Measurements from ENCODE around the gene CDK5R1. TPM values are rescaled to one million over a fixed set of nuclear protein-coding genes. Genes with fewer than 3 reads are reported as not detected.

The CDK5R1 gene
- total and polyA plus RNA-seq, 2 experiments from 2014 or later = 2.5 to 3.5 TPM

DNA sequence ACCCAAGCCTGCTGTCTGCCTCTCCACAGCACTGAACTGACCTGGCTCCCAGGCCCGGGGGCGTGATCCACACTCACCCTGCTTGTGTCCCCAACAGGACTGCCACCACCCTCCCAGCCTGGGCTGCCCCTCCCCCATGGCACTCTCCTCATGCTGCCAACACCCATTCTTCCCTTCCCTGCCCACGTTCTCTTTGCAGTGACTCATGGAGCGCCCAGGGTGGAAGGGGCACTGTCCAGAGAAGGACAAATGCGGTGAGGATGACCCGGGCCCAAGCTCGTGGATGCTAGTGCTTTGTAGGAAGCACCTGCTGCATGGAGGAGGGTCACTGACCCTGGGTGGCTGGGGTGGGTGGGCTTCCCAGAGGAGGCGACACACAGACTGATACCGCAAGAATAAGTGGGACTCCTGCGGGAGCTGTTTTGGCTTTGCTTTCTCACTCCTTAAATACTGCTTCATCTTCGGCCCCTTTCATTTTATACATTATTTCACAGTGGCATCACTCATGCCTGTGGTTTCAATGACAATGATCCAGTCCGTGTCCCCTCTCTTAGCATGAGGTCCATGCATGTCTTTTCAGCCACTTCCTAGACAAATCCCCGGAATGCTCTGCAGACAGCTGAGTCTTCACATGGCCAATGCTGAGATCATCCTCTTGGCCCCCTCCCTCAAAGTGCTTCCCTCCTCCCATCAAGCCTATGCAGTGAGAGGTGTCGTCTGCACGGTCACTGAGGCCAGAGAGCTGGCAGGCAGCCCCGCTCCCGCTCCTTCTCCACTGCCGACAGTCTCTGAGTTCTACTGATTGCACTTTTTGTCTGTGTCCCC is 17.6 kb downstream of the CDK5R1 start:
- H3K4me3 ChIP-seq = no peak overlapping the region
- H3K36me3 ChIP-seq = no peaks in the 10 kb centered on the region
- H3K4me1 ChIP-seq (ENCODE audit: low read depth) = peaks cover 5% of the 10 kb centered on the region
- no peak for DNase-seq (ENCODE audit: low read depth in 1 of 2, low spot score in 1 of 2)
- no peaks in the 10 kb centered on the region for H3K9me3 ChIP-seq (ENCODE audit: low read depth)
- TF ChIP-seq, protein P1, sequence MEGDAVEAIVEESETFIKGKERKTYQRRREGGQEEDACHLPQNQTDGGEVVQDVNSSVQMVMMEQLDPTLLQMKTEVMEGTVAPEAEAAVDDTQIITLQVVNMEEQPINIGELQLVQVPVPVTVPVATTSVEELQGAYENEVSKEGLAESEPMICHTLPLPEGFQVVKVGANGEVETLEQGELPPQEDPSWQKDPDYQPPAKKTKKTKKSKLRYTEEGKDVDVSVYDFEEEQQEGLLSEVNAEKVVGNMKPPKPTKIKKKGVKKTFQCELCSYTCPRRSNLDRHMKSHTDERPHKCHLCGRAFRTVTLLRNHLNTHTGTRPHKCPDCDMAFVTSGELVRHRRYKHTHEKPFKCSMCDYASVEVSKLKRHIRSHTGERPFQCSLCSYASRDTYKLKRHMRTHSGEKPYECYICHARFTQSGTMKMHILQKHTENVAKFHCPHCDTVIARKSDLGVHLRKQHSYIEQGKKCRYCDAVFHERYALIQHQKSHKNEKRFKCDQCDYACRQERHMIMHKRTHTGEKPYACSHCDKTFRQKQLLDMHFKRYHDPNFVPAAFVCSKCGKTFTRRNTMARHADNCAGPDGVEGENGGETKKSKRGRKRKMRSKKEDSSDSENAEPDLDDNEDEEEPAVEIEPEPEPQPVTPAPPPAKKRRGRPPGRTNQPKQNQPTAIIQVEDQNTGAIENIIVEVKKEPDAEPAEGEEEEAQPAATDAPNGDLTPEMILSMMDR (IDR thresholded peaks at IDR 0.05; ENCODE audit: low read depth, low read length) = no peak
- H3K27ac ChIP-seq = no peak overlapping the region
- H3K27me3 ChIP-seq = no peaks in the 10 kb centered on the region

DNA sequence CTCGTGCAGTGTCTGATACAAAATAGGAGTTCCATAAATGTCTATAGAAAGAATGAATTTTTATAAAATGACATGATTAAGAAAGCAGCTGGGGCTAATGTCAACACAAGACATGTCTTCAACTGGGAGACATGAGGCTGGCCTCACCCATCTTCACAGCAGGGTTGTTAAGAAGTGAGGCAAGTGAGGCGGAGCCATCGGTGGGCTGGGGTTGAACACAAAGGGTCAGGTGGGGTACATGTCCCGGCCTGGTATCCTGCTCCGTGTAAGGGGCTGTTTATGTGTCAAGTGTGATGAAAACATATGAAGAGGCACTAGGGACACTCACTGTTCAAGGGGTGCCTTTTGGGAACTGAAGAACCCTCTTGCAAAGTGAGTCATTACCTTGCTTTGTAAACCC is 22.1 kb downstream of the CDK5R1 start:
- no peaks in the 10 kb centered on the region for H3K27me3 ChIP-seq
- TF ChIP-seq, protein P1 (IDR thresholded peaks at IDR 0.05; ENCODE audit: low read depth, low read length) = no peak
- H3K4me3 ChIP-seq = no peak overlapping the region
- H3K27ac ChIP-seq = no peak overlapping the region
- no peaks in the 10 kb centered on the region for H3K36me3 ChIP-seq
- H3K9me3 ChIP-seq (ENCODE audit: low read depth) = no peaks in the 10 kb centered on the region
- peaks cover 5% of the 10 kb centered on the region for H3K4me1 ChIP-seq (ENCODE audit: low read depth)
- no peak for DNase-seq (ENCODE audit: low read depth in 1 of 2, low spot score in 1 of 2)

DNA sequence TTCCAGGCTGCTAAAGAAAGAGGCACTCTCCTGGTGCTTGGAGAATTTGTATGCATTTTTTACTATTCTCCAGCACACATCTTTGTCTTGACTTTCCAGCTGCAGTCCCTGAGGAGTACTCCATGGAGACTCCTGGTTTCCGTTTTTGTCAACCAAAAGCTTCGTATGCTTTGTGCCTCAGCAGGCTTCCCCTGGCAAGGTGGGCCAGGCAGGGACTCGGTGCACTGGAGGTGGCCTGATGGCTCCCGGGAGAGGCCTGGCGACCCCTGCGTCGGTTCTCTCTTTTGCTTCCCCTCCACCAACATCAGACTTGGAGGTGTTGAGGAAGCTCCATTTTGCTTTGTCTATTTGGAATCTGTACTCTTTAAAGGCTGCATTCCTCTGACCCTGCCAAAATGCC is 23.7 kb downstream of the CDK5R1 start:
- DNase-seq (ENCODE audit: low read depth in 1 of 2, low spot score in 1 of 2) = no peak
- no peak overlapping the region for H3K4me3 ChIP-seq
- H3K27ac ChIP-seq = no peak overlapping the region
- H3K36me3 ChIP-seq = no peaks in the 10 kb centered on the region
- H3K9me3 ChIP-seq (ENCODE audit: low read depth) = no peaks in the 10 kb centered on the region
- TF ChIP-seq, protein P1 (IDR thresholded peaks at IDR 0.05; ENCODE audit: low read depth, low read length) = no peak
- no peaks in the 10 kb centered on the region for H3K27me3 ChIP-seq
- peaks cover 3% of the 10 kb centered on the region for H3K4me1 ChIP-seq (ENCODE audit: low read depth)

DNA sequence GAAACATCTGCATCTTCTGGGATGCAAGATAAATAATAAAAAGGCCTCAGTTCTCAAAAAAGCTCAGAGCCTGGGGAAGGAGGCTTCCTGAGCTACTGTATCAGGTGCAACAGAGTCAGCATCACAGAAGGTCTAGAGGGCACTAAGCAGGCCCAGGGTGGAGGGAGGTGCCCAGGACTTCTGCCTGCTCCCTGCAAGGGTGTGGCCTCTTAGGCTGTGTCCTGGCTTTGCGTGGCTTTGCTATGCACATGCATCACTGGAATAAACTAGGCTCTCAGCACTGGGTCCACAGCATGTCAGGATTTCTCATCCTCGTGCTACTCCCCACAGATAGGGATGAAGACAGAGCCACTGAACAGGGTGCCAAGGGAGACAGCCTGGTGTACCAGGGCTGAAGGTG is 25.5 kb downstream of the CDK5R1 start:
- no peak for DNase-seq (ENCODE audit: low read depth in 1 of 2, low spot score in 1 of 2)
- no peak overlapping the region for H3K4me3 ChIP-seq
- no peaks in the 10 kb centered on the region for H3K27me3 ChIP-seq
- H3K36me3 ChIP-seq = no peaks in the 10 kb centered on the region
- TF ChIP-seq, protein P1 (IDR thresholded peaks at IDR 0.05; ENCODE audit: low read depth, low read length) = no peak
- peaks cover 20% of the 10 kb centered on the region for H3K4me1 ChIP-seq (ENCODE audit: low read depth)
- no peak overlapping the region for H3K27ac ChIP-seq
- H3K9me3 ChIP-seq (ENCODE audit: low read depth) = no peaks in the 10 kb centered on the region

DNA sequence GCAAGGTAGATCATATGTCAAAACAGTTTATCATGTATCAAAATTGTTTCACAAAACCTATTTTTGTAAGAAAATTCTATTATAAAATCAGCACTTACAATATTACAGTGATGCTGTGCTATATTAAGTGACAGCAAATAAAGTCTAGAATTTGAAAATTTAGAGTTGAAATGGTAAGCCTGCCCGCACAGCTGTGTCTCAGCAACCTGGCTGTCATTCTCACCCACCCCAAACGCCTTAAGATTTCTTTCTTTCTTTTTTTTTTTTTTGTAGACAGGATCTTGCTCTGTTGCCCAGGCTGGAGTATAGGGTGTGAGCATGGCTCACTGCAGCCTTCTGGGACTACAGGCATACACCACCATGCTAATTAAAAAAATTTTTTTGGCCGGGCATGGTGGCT is 26.8 kb downstream of the CDK5R1 start:
- H3K36me3 ChIP-seq = no peaks in the 10 kb centered on the region
- TF ChIP-seq, protein P1 (IDR thresholded peaks at IDR 0.05; ENCODE audit: low read depth, low read length) = no peak
- no peak overlapping the region for H3K27ac ChIP-seq
- H3K4me3 ChIP-seq = no peak overlapping the region
- no peak for DNase-seq (ENCODE audit: low read depth in 1 of 2, low spot score in 1 of 2)
- H3K9me3 ChIP-seq (ENCODE audit: low read depth) = no peaks in the 10 kb centered on the region
- H3K4me1 ChIP-seq (ENCODE audit: low read depth) = peaks cover 20% of the 10 kb centered on the region
- H3K27me3 ChIP-seq = no peaks in the 10 kb centered on the region

Measured in cardiac muscle cell (in vitro differentiated cells and primary cell).